NCI-H446 (cell line): ENCODE measurements around the gene AMBRA1.

Experiments
- DNase-seq, 2 experiments: peaks; one replicate each; lab custom pipeline; 2025; lab: John Stamatoyannopoulos, UW

The AMBRA1 gene

GRCh38 chr11:46438211-46438610 is 155.6 kb downstream of the AMBRA1 start:
- DNase-seq, result peak in 1 of 2 experiments; percentile 38

DNA sequence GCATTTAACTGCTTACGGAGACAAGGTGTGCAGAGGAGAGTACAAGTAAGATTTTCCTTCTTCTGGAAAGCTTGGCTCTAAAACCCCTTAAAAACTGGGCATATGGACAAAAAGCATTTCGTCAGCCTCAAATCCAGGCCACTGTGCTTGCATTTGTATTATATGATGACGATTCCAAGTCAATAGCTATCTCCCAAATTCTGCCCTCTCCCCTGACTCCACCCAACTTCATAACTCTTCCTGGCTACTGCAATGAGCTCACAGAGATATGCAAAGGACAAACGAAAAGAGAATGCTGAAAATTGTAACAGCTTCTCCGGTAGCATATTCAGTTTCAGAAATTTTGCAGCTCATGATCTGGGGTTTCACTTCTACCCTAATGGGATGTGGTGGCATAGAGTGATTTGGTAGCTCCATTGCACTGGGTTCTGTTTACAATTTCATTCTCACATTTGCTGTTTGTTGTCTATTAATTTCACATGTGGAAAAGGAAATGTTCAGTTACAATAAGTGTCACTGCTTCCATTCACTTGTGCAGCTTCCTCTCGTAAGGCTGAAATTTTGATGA is 156.6 kb downstream of the AMBRA1 start:
- no peak for DNase-seq

GRCh38 chr11:46436113-46436512 is 157.7 kb downstream of the AMBRA1 start:
- no peak for DNase-seq

DNA sequence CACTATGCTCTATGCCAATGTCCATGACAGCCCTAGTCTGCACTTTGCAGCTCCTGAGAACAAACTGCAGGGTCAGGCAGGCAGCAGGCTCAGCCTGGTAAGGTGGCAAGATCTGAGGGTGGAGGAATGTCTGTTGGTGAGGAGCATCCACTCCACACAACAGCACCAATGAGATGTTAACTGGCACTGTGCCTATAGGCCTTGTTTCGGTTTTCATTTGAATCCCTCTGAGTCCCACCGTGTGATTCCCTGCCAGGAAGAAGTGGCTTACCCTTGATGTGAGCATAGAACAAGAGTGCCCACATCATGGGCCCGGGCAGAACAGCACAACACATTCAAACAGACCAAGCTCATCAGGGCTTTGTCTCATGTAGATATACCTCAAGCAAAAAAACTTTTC is 158.1 kb downstream of the AMBRA1 start:
- DNase-seq, result no peak

- peak in 1 of 2 experiments; percentile 66 for DNase-seq
Observed at GRCh38 chr11:46431211-46431610, 162.6 kb downstream of the AMBRA1 start.

DNA sequence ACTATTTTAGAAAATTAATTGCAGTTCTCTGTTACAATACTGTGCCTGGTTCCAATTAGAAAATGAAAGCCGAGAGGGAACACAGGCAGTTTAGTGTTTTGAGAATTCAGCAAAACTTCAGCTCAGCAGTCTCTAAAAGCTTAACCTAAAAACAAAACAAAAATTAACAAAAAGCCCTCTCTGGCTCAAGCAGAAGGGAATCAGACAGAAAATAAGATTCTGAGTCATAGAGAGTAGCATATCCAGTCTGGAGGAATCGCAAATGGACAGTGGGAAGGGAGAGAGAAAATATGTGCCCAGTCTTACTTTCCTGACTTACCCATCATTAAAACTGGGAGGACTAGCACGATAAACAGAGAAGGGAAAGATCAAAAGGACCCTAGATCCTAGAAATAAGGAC is 164.1 kb downstream of the AMBRA1 start:
- DNase-seq, result no peak

DNA sequence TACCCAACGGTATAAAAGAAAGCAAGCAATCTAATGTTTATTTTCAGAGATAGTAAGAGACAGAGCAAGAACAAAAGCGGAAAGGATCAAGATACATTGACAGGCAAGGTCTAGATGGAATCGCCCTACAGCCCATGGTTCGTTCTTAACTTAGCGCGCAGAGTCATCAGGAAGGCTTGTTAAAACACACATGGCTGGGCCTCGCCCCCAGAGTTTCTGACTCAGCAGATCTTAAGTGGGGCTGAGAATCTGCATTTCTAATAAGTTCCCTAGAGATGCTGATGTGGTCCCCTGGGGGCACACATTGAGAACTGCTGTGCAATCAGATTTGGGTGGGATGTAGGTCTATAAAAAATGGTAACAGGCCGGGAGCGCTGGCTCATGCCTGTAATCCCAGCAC is 166.5 kb downstream of the AMBRA1 start:
- DNase-seq, result no peak

- no peak for DNase-seq
Observed at GRCh38 chr11:46426233-46426991, 167.4 kb downstream of the AMBRA1 start.

DNA sequence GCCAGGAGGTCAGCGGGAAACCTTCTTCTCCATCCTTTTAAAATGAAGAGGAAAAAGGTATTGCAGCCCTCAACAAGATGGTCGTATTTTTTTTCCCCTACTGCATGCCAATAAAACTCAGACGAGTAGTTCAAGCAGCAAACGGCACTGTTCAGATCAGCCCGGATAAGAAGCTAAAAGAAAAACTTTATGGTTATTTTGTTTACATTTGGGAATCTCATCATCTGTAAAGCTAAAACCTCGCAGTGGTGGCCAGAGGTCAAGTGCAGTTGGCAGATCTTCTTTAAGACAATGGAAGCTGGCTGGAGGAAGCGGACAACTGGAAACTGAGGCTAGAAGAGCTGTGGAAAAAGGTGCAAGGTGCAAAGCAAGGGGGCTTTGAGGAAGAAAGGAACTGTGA is 171.2 kb downstream of the AMBRA1 start:
- DNase-seq, result no peak

DNA sequence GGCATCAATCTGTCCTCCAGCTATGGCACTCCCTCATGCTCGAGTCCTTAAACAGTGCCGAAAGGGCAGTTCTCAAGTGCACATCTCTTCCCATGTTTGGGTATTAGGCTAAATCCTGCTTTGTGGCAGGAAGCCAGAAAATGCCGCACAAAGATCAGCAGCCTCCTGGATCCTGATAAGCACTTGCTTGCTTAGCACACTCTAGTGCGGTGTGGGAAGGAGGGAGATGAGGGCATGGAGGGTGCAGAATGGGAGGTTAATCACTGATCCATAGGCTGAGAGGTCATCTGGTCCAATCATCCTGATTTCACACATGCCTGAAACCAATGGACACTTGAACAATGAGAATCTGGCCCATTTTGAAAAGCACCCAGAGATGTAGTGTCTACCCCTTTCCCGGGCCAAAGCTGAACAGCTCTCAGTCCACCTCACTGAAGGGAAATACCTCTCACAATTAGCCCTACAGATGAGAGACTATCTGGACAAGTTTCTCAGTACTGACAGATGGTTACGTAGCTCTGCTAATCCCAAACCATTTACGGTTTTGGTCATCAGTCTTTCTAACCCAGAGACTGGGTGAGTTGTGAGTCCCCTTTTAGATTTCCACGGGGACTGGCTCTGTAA is 172.5 kb downstream of the AMBRA1 start:
- no peak for DNase-seq

- no peak for DNase-seq
Observed at GRCh38 chr11:46420513-46420912, 173.3 kb downstream of the AMBRA1 start.

GRCh38 chr11:46418751-46419150 is 175.1 kb downstream of the AMBRA1 start:
- DNase-seq, result no peak

DNA sequence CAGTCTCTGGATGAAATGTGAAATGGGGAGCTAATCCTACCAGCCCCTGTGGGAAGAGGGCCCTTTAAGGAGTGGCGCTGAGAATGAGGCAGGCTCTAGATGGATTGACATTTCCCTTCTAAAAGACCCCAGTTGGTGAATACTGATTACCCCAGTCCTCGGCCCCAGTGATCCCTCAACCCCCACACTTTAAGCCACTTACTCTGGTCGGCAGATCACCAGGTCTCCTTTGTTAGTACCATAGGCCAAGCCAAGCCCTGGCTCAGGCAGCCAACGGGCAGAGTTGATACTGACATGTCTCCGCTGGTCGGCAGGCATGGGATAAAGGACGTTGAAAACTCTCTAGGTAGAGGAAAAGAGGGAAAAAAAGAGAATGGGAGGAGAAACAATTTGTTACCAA is 176.1 kb downstream of the AMBRA1 start:
- no peak for DNase-seq

- DNase-seq, result no peak
Observed at GRCh38 chr11:46414879-46415278, 178.9 kb downstream of the AMBRA1 start.

DNA sequence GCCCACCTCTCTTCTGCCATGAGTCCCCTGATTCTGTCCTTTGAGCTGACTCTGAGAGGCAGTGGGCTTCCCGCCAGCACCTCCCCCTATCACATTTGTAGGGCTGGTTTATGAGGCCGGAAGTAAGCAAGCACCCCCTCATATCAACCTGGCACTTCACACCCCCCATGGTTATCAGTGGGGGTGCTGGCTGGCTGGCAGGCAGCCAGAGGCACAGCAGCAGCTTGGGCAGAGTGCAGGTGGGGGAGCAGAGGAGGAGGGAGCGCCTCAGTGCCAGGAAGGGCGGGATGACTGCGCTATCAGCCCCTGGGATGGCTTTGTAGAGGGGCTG is 179.4 kb downstream of the AMBRA1 start:
- no peak for DNase-seq

GRCh38 chr11:46413760-46414465 is 179.9 kb downstream of the AMBRA1 start:
- no peak for DNase-seq

GRCh38 chr11:46410021-46410420 is 183.8 kb downstream of the AMBRA1 start:
- DNase-seq, result no peak

DNA sequence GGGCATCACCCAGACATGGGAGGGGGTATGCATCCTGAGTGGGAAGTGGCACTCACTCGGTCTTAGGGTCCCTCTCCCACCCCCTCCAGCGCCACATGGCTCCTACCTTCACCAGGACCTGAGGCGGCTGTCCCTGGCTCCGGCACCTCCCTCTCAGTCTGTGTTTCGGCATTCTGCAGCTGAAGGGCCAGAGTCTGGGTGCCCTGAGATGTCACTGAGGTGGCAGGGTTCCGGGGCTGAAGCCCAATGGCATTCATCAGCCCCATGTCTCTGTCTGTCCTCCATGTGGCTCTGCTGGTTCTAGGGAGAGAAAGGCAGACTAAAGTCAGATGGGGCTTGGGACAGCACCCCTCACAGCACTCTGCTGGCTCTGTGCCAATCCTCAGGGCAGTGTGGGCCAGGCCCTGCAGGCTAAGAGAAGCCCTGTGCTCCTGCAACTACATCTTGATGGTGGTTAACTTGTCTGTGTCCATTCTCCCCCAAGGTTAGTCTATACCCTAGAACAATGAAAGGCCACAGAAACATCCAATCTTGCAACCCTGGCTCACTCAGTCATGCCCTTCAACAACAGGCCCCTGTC is 185.3 kb downstream of the AMBRA1 start:
- DNase-seq, result no peak

DNA sequence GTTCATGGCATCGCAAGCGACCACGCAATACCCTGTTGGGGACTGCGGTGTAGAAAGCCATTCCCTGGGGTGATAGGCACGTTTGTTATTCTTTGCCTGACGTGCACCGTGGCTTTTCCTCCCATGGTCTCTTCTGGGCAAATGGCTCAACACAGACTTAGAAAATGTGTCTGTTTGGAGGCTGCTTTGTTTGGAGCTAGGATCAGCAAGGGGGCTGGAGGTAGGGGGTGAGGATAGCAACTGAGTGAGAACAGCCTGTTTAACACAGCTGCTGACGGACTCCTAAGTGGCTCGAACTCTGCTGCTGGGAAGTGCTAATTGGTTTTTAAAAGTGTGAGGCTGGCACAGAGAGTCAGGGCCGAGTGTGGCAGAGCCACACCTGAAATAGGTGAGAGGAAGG is 186.2 kb downstream of the AMBRA1 start:
- no peak for DNase-seq

GRCh38 chr11:46404476-46405017 is 189.3 kb downstream of the AMBRA1 start:
- DNase-seq, result no peak

- DNase-seq, result no peak
Observed at GRCh38 chr11:46402957-46403902, 190.6 kb downstream of the AMBRA1 start.
